Brain microvascular endothelial cell (primary cell): ENCODE data around the gene FSTL4.

Source experiments
- DNase-seq: peaks from one replicate; pipeline ENCODE4 v3.0.0-alpha.2; 2020
- H3K27ac ChIP-seq: fragments of 250-450 bp; sonication (Bioruptor Pico); 2 replicates; pipeline ENCODE4 v1.5.1; 2020; ENCODE audit warnings: mild to moderate bottlenecking, moderate library complexity
- H3K27me3 ChIP-seq: fragments of 250-450 bp; sonication (Bioruptor Pico); replicated peaks from 2 replicates; pipeline ENCODE4 v1.5.1; 2020; ENCODE audit warnings: mild to moderate bottlenecking
- H3K36me3 ChIP-seq: fragments of 250-450 bp; sonication (Bioruptor Pico); replicated peaks from 2 replicates; pipeline ENCODE4 v1.5.1; 2020; ENCODE audit warnings: mild to moderate bottlenecking
- H3K4me3 ChIP-seq: 2 replicates; pipeline ENCODE4 v1.5.1; 2011; ENCODE audit warnings: low read depth, mild to moderate bottlenecking, control low read depth, low read length, moderate library complexity
- CTCF ChIP-seq: IDR thresholded peaks from 2 replicates; pipeline ENCODE4 v1.5.1; 2011; ENCODE audit warnings: low read depth, mild to moderate bottlenecking, moderate library complexity, low read length, control low read depth, inconsistent platforms; ENCODE audit errors: missing control alignments
- in situ Hi-C: cut with HindIII; loops from 2 replicates; pipeline ENCODE4 v1.10.0; 2017; ENCODE audit warnings: low sequenced_read_pairs, low pct_ligation_motif_present

FSTL4 gene

DNA sequence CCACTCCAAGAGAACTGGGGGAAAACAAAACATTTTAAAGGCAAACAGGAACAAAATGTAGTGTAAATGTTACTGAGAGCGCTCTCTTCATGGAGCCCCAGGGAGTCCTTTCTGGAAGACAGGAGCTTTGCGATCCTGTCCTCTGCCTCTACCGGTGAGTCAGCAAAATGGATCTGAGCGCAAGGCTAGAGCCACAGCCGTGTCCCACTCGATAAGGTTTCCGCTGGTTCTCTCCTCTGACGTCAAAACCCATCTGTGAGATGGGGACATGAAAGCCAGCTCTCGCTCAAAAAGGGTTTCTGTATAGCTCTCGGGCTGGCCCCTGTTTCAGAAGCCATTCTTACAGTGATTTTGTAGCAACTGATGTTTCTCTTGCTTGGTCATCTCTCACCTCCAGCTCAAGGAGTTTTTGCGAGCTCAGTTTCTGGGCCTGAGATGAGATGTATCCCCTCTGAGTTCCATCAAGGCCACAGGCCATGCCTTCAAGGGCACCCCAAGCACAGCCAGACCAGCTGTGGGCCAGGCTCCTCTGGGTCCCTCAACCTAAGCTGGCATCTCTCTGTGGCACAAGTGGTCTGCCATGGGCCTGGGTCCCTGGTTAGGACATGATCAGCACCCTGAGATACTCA is 101.6 kb downstream of the FSTL4 start:
- no peak for TF ChIP-seq CTCF
- DNase-seq, result no peak
- Histone ChIP-seq H3K4me3 (no peak overlapping the region), H3K27me3 (no peaks in the 10 kb centered on the region), H3K36me3 (no peaks in the 10 kb centered on the region), H3K27ac (no peak overlapping the region)
- in situ Hi-C loops, result no loop called here

- Histone ChIP-seq H3K27me3 (no peaks in the 10 kb centered on the region), H3K36me3 (no peaks in the 10 kb centered on the region), H3K4me3 (no peak overlapping the region), H3K27ac (no peak overlapping the region)
- in situ Hi-C loops, result no loop called here
- no peak for TF ChIP-seq CTCF
- no peak for DNase-seq
These were observed 102.6 kb downstream of the FSTL4 start for GRCh38 chr5:133509742-133510079.

DNA sequence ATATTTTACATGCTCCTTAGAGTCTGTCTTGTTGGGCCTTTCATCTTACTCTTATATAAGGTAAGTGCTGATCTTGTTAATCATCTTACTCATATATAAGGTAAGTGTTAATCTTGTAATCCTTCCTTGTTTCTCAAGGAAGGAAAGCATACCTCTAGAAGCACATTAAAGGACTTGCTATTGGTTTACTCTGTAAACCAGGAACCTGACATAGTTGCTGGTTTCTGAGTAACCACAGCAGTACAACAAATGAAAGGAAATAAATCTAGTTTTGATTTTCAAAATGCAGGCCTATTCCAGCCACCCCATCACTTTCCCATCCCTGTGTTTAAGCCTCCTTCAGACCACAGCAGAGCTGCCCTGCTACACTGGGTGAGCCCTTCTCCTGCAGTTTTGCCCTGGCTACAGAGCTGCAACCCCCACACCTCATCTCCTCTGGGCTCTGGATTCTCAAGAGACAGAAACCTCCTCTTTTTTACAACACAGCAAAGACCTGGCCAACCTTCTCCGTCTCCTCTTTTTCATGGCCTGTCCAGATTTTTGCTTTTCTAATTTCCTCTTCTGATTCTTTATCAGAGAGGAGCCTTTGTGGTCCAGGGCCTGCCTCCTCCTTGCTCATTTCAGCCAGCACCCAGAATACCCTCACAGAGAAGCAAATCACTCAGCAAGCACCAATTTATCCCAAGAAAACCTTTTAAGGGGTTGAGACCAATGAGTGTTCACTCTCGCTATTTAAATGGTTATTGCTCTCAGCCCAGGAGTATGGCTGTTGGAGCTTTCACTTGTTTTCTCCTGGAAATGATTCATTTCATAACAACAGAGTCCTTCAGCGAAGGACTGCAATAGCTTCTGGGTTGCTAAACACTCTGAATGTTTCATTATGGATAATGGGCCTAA is 103.2 kb downstream of the FSTL4 start:
- in situ Hi-C loops, result no loop called here
- Histone ChIP-seq H3K27ac (no peak overlapping the region), H3K27me3 (no peaks in the 10 kb centered on the region), H3K36me3 (no peaks in the 10 kb centered on the region), H3K4me3 (no peak overlapping the region)
- no peak for TF ChIP-seq CTCF
- no peak for DNase-seq

DNA sequence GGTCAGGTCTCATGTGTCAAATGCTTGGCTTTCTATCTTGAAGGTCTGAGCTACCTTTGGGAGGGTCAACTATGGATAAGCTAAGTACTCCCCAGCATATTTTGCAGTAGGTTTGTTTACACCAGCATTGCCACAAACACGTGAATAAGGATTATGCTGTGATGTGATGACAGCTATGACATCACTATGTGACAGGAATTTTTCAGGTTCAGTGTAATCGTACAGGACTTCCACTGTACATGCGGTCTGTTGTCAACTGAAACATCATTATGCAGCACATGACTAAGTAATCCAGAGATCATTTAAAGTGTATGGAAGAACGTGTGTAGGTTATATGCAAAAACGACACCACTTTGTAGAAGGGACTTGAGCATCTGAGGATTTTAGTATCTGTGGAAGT is 104.0 kb downstream of the FSTL4 start:
- H3K36me3 ChIP-seq, result no peaks in the 10 kb centered on the region
- H3K27me3 ChIP-seq, result no peaks in the 10 kb centered on the region
- no peak for TF ChIP-seq CTCF
- H3K27ac ChIP-seq, result no peak overlapping the region
- no peak overlapping the region for H3K4me3 ChIP-seq
- DNase-seq, result no peak
- in situ Hi-C loops, result no loop called here

DNA sequence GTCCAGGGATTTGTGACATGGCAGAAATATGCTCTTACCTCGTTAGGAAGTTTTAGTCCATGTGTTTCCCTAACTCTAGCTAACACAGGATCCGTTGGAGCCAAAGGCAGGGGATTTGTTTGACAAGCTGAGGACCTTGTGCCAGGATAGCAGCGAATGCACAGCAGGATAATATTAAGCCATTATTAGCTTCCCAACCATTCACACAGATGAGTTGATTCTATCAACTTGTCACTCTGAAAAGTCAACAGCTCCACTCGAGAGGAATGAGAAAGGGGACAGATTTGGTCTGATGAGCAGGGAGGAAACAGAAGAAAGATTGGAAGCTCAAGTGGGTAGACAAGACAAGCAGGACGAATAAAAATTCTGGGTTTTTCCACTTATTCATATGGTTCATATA is 106.2 kb downstream of the FSTL4 start:
- Histone ChIP-seq H3K4me3 (no peak overlapping the region), H3K27me3 (no peaks in the 10 kb centered on the region), H3K27ac (no peak overlapping the region), H3K36me3 (no peaks in the 10 kb centered on the region)
- DNase-seq, result no peak
- TF ChIP-seq CTCF, result no peak
- in situ Hi-C loops, result no loop called here

GRCh38 chr5:133503511-133503910 is 108.8 kb downstream of the FSTL4 start:
- H3K27me3 ChIP-seq, result no peaks in the 10 kb centered on the region
- H3K36me3 ChIP-seq, result no peaks in the 10 kb centered on the region
- DNase-seq, result no peak
- H3K27ac ChIP-seq, result no peak overlapping the region
- no peak overlapping the region for H3K4me3 ChIP-seq
- TF ChIP-seq CTCF, result no peak
- in situ Hi-C loops, result no loop called here
